Activated T-helper 2 cell treated with anti-CD3 and anti-CD28 coated beads, Interferon-gamma antibody, Interleukin-2, Interleukin-4, amounts not matched to agents 10 μg/mL and 5 μg/mL and 100 μg/mL, durations not matched to agents 14 hours and 24 hours and 36 hours (primary cell): ENCODE measurements around the gene PLAAT2. TPM values are rescaled to one million over a fixed set of nuclear protein-coding genes. Genes with fewer than 3 reads are reported as not detected.

Experiments
- total RNA-seq: library from RNA; stranded (reverse); gene quantifications from 2 replicates; pipeline ENCODE4 v1.2.3, GENCODE V29; 2022

Gene PLAAT2
- total RNA-seq, 1 donor from 2014 or later = not detected

Other genes with a start within 250 kb of the PLAAT2 start
- not detected in 2 replicates for gene SLC22A9, start 193.6 kb downstream of the PLAAT2 start, total RNA-seq
- 0.64 and 0.80 TPM in 2 replicates for gene PLAAT5, start 72.2 kb downstream of the PLAAT2 start, total RNA-seq
- gene LGALS12, start 57.3 kb downstream of the PLAAT2 start, total RNA-seq = 1.1 and 1.4 TPM in 2 replicates
- 41.4 and 45.7 TPM in 2 replicates for gene PLAAT4, start 26.6 kb downstream of the PLAAT2 start, total RNA-seq
- gene PLAAT3, start 51.1 kb upstream of the PLAAT2 start, total RNA-seq = 15.2 and 17.3 TPM in 2 replicates
- gene ATL3, start 108.0 kb upstream of the PLAAT2 start, total RNA-seq = 38.6 and 38.8 TPM in 2 replicates
- gene RTN3, start 118.1 kb upstream of the PLAAT2 start, total RNA-seq = 61.1 and 64.1 TPM in 2 replicates
- 7.0 and 8.9 TPM in 2 replicates for gene ZFTA, start 205.4 kb upstream of the PLAAT2 start, total RNA-seq